ENCODE results near the gene INPP1.

Gene INPP1

DNA sequence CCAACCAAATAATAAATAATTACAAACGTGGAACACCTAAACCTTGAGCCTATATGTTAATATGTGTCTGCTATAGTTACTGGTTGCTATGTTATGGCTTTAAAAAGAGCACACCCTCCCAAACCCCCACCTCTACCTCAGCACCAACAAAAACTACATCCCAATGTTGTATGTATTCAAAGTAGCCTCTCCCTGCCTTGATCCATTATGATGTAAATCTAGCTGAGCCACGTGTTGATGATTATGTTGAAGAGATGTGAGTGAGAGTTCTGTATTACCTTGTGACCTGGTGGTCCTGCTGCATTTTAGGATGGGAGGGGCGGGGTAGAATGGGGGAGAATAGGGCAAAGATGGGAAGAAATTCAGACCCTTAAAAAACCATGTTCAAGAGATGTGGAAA lies 69.6 kb downstream of the INPP1 start:
- no peak for DNase-seq

DNA sequence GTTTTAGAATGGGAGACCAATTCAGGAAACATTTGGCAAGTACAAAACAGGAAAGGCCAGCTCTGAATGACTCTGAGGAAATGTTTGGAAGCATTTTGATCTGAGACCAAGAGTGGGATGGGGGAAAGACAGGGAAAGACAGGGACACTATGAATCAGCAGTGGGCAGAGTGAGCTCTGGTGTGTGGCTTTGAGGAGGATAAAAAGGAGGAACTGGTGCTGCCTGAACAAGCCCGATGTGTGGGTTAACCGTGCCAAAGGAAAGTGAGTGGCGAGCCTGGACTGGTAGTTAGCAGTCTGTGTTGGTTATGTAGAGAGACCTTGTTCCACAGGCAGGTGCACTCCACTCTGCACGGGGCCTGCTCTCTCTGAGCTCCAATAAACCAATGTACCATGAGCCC lies 70.0 kb downstream of the INPP1 start:
- no peak for DNase-seq

DNA sequence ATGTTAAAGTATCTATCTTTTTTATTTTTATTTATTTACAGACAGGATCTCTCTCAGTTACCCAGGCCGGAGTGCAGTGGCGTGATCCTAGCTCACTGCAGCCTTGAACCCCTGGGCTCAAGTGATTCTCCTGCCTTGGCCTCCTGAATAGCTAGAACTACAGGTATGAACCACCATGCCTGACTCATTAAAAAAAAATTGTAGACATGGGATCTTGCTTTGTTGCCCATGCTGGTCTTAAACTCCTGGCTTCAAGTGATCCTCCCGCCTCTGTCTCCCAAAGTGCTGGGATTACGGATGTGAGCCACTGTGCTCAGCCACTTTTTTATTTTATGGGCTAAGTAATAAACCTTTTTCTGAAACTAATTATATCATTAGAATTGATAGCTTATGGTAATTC lies 71.9 kb downstream of the INPP1 start:
- no peak for DNase-seq

GRCh38 chr2:190415794-190416775 lies 72.7 kb downstream of the INPP1 start:
- DNase-seq = no peak

DNA sequence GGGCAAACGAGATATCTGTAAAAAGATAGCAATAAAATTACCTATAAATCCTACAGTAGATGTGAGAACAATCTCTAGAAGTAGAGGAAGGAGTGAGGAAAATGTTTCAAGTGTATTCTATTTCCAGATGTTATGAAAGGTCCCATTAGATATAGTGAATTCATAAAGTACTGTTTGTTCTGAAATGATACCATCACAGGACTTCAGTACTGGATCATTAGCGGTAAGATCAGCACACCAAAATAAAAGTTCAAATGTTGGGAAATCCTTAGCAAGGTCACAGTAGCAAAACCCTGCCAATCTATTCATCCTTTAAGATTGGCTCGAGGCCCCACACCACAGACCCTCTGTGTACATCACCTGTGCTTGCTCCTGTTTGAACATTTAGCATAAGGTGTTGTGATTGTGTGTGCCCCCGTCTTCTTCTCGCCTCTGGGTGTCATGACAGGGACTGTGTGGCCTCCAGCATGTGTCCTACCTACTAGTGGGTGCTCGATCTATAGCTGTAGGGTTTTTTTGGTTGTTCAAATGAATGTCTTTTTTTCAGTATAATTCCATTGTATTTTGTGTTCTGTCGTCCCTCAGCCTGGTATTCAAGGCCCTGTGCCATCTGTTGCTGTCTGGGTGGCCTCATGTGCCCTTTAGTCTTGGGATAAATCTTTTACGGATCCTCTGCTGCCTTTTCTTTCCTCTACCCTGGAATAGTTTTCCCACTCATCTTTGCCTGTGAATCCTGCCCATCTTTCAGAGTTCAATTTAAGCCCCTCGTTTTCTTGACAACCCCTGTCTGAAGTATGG lies 73.9 kb downstream of the INPP1 start:
- DNase-seq = no peak

DNA sequence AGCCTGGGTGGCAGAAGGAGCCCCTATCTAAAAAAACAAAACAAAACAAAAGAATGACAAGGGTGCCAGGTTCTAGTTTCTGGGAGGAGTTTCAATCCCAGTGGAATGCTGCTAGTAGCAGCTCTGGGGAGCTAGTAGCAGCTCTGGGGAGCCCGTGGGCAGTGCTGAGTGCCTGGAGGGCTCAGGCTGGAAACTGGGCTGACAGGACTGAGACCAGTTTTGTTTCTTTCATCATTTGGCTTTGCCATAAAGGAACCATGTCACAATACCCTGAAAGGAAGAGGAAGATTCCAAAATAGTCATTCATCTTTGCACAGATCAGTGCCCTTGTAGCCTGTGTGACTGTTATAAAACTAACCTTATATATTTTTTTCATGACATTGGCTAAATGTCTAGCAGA lies 75.3 kb downstream of the INPP1 start:
- DNase-seq = no peak

DNA sequence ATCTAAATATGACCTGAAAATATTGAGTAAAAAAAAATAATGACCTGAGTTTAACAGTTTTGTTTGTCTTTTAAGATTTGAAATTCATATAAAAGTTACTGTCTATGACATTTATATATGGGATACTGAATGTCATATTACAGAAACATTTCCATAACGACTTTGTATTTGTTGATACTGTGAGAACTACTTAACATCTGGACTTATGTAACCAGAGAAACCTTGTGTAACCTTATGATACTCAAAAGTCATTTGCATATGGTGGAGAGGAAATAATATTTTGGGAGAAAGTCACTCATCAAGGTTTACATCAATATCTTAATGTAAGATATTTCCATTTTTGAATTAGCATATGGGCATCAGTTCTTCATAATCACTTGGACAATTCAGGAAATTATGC lies 77.4 kb downstream of the INPP1 start:
- no peak for DNase-seq
